MM.1S (cell line): ENCODE results near the gene KCNMA1.

Source experiments
- EZH2phosphoT487 ChIP-seq: fragments of 300-600 bp; sonication (generic); IDR thresholded peaks from 2 replicates; pipeline ENCODE4 v1.6.1; 2018; ENCODE audit warnings: antibody characterized with exemption, low read length
- TF ChIP-seq, protein P1 (sequence below): fragments of 300-600 bp; sonication (generic); IDR thresholded peaks from 2 replicates; pipeline ENCODE4 v1.5.1; 2016; ENCODE audit warnings: antibody characterized with exemption, low read length, mixed read lengths

DNA sequence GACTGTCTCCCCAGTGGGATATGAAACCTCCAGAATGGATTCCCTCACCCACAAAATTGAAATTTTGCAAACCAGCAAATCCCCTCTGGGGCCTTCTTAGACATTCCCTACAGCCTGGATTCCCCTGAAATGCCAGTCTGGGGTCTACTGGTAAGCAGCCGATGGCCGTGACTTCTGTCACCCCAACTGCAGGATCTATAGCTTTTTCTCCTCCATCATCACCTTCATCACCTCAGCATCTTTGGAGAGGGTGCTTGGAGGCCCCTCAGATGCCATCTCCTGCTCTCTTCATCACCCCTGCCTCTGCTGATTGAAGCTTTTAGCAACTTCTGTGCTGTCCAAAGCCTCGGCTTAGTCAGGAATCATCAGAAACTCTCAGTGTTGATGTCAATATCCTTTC is 2.6 kb upstream of the KCNMA1 start:
- TF ChIP-seq, protein P1, sequence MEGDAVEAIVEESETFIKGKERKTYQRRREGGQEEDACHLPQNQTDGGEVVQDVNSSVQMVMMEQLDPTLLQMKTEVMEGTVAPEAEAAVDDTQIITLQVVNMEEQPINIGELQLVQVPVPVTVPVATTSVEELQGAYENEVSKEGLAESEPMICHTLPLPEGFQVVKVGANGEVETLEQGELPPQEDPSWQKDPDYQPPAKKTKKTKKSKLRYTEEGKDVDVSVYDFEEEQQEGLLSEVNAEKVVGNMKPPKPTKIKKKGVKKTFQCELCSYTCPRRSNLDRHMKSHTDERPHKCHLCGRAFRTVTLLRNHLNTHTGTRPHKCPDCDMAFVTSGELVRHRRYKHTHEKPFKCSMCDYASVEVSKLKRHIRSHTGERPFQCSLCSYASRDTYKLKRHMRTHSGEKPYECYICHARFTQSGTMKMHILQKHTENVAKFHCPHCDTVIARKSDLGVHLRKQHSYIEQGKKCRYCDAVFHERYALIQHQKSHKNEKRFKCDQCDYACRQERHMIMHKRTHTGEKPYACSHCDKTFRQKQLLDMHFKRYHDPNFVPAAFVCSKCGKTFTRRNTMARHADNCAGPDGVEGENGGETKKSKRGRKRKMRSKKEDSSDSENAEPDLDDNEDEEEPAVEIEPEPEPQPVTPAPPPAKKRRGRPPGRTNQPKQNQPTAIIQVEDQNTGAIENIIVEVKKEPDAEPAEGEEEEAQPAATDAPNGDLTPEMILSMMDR: no peak
- TF ChIP-seq EZH2phosphoT487: no peak
